ENCODE results near the gene LAX1.

GRCh38 chr1:203777596-203777995, 12.6 kb downstream of the LAX1 start:
- no peak for TF ChIP-seq CTCF (optimal IDR thresholded peaks at IDR 0.05 in 1 of 3, IDR thresholded peaks at IDR 0.05 in 1 of 3, conservative IDR thresholded peaks at IDR 0.05 in 1 of 3; ENCODE audit: extremely low read depth in 1 of 3, insufficient read depth in 2 of 3, low read length in 3 of 3)
- TF ChIP-seq EZH2 (IDR thresholded peaks at IDR 0.05; ENCODE audit: low read length), result no peak
